ENCODE results near the gene NR4A1. TPM values are rescaled to one million over a fixed set of nuclear protein-coding genes. Genes with fewer than 3 reads are reported as not detected.

Gene NR4A1
- total RNA-seq, 1 experiment from 2014 or later, result 25.8 TPM

GRCh38 chr12:52045794-52046199 is 5.4 kb upstream of the NR4A1 start:
- Histone ChIP-seq H4K20me1 (ENCODE audit: control insufficient read depth, insufficient read depth, insufficient read length) (no peaks in the 10 kb centered on the region), H3K9me3 (ENCODE audit: control insufficient read depth, low read depth, low read length) (no peaks in the 10 kb centered on the region), H3T11ph (ENCODE audit: low read length) (no peak overlapping the region), H4K8ac (replicated peaks; ENCODE audit: insufficient read length, low read depth, low read length) (no peak overlapping the region), H3K27me3 (ENCODE audit: insufficient read depth, low read length) (peaks cover 7% of the 10 kb centered on the region; the same call in 1 of the 2 replicates), H3K14ac (ENCODE audit: insufficient read depth, low read length) (no peak overlapping the region), H2BK20ac (ENCODE audit: low read depth, low read length, poor library complexity, severe bottlenecking) (no peak overlapping the region), H2AK5ac (ENCODE audit: insufficient read length, low read length) (no peak overlapping the region), H3K4me1 (ENCODE audit: insufficient read depth, low read length) (no peaks in the 10 kb centered on the region), H4K91ac (ENCODE audit: insufficient read length, low read depth, low read length) (no peak overlapping the region), H2BK12ac (ENCODE audit: insufficient read length, low read depth, low read length) (no peak overlapping the region), H3K79me1 (ENCODE audit: insufficient read depth, low read depth, low read length, poor library complexity, severe bottlenecking) (no peaks in the 10 kb centered on the region), H3K4ac (ENCODE audit: low read depth, low read length) (no peak overlapping the region), H3K79me2 (ENCODE audit: insufficient read depth, low read length) (no peaks in the 10 kb centered on the region), H2BK15ac (ENCODE audit: low read depth, low read length) (no peak overlapping the region), H3K23ac (ENCODE audit: insufficient read length, low read depth, low read length) (no peak overlapping the region), H4K5ac (ENCODE audit: insufficient read length, low read depth, low read length) (no peak overlapping the region), H3K18ac (ENCODE audit: insufficient read length, low read depth, low read length) (no peak overlapping the region), H2BK120ac (ENCODE audit: low read depth, low read length, poor library complexity, severe bottlenecking) (no peak overlapping the region), H3K4me2 (ENCODE audit: insufficient read depth, insufficient read length, low read length) (no peak overlapping the region), H3K27ac (ENCODE audit: insufficient read length, low read depth, low read length) (no peak overlapping the region), H2AFZ (ENCODE audit: low read length) (no peak overlapping the region), H3K56ac (ENCODE audit: insufficient read length, low read depth, low read length) (no peak overlapping the region), H3K9ac (ENCODE audit: extremely low read depth, insufficient read length, low read length) (no peak overlapping the region), H3K23me2 (ENCODE audit: insufficient read length, low read depth, low read length, poor library complexity, severe bottlenecking) (peaks cover 9% of the 10 kb centered on the region), H2BK5ac (ENCODE audit: insufficient read length, low read length) (no peak overlapping the region)
- TF ChIP-seq, protein P1, sequence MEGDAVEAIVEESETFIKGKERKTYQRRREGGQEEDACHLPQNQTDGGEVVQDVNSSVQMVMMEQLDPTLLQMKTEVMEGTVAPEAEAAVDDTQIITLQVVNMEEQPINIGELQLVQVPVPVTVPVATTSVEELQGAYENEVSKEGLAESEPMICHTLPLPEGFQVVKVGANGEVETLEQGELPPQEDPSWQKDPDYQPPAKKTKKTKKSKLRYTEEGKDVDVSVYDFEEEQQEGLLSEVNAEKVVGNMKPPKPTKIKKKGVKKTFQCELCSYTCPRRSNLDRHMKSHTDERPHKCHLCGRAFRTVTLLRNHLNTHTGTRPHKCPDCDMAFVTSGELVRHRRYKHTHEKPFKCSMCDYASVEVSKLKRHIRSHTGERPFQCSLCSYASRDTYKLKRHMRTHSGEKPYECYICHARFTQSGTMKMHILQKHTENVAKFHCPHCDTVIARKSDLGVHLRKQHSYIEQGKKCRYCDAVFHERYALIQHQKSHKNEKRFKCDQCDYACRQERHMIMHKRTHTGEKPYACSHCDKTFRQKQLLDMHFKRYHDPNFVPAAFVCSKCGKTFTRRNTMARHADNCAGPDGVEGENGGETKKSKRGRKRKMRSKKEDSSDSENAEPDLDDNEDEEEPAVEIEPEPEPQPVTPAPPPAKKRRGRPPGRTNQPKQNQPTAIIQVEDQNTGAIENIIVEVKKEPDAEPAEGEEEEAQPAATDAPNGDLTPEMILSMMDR (conservative IDR thresholded peaks at IDR 0.05), result no peak
- no peaks in the 10 kb centered on the region; a peak in 1 of 5 replicates for H3K9me3 Mint-ChIP-seq
- DNase-seq, result no peak
- H3K4me1 Mint-ChIP-seq, result peaks cover 16 to 26% of the 10 kb centered on the region in 2 experiments
- WGBS (ENCODE audit: extremely low coverage, insufficient read length, low lambda C conversion rate), result no CpG with 5 or more reads among the region's 4 CpGs
- H3K27ac Mint-ChIP-seq, result peak overlapping the region in 1 of 3 experiments; percentile 44; a peak in 1 of 7 replicates
- H3K4me3 Mint-ChIP-seq, result no peak overlapping the region
- peaks cover 7 to 20% (median 9%) of the 10 kb centered on the region in 3 experiments for H3K36me3 Mint-ChIP-seq (ENCODE audit: insufficient read depth in 1 of 3, low read depth in 3 of 3)
- peaks cover 39% of the 10 kb centered on the region for H3K27me3 Mint-ChIP-seq (ENCODE audit: low read depth)

All from H9 (cell line).